GF-D8 (cell line): ENCODE results near the gene CD244.
"Not testable (repeated sequence)": the region's sequence is repeated elsewhere in the genome, so short reads cannot be mapped to it uniquely, and the experiment has no call there.

ENCODE experiments used
- DNase-seq: peaks from one replicate; lab custom pipeline; 2025; lab: John Stamatoyannopoulos, UW

The CD244 gene

GRCh38 chr1:160810486-160810885 lies 52.2 kb downstream of the CD244 start:
- DNase-seq, result no peak

- DNase-seq, result no peak
These were observed 54.4 kb downstream of the CD244 start for GRCh38 chr1:160808289-160808688.

GRCh38 chr1:160807738-160808137 lies 54.9 kb downstream of the CD244 start:
- DNase-seq, result no peak

- DNase-seq, result no peak
These were observed 55.4 kb downstream of the CD244 start for GRCh38 chr1:160807247-160807646.

GRCh38 chr1:160806784-160807183 lies 55.9 kb downstream of the CD244 start:
- DNase-seq, result no peak

- no peak for DNase-seq
These were observed 56.5 kb downstream of the CD244 start for GRCh38 chr1:160806109-160806665.

GRCh38 chr1:160801836-160802580 lies 60.7 kb downstream of the CD244 start:
- no peak for DNase-seq

- DNase-seq, result no peak
These were observed 61.9 kb downstream of the CD244 start for GRCh38 chr1:160800645-160801408.

GRCh38 chr1:160800142-160800541 lies 62.5 kb downstream of the CD244 start:
- no peak for DNase-seq

- DNase-seq, result no peak
These were observed 63.0 kb downstream of the CD244 start for GRCh38 chr1:160799641-160800040.

GRCh38 chr1:160798439-160798838 lies 64.2 kb downstream of the CD244 start:
- no peak for DNase-seq

- no peak for DNase-seq
These were observed 64.8 kb downstream of the CD244 start for GRCh38 chr1:160797861-160798273.

- DNase-seq, result no peak
These were observed 65.4 kb downstream of the CD244 start for GRCh38 chr1:160797271-160797709.

GRCh38 chr1:160795951-160796383 lies 66.7 kb downstream of the CD244 start, which contains the start of gene LY9:
LY9 (plus strand) TSS chr1:160796174; CDS start chr1:160796188, 14 bp downstream.
- DNase-seq, result no peak

GRCh38 chr1:160794376-160794775 lies 68.3 kb downstream of the CD244 start:
- no peak for DNase-seq

GRCh38 chr1:160789702-160790611 lies 72.7 kb downstream of the CD244 start:
- no peak for DNase-seq

GRCh38 chr1:160789051-160789701 lies 73.5 kb downstream of the CD244 start:
- DNase-seq, result no peak

GRCh38 chr1:160782988-160783765 lies 79.5 kb downstream of the CD244 start:
- not testable (repeated sequence) for DNase-seq

GRCh38 chr1:160781914-160782689 lies 80.6 kb downstream of the CD244 start:
- no peak for DNase-seq
